Right lung (tissue), 5 donors: ENCODE results near the gene PCDHGC3. TPM values are rescaled to one million over a fixed set of nuclear protein-coding genes. Genes with fewer than 3 reads are reported as not detected.
A peak's percentile ranks its signal among the peaks of the same experiment; 100 is the strongest.

Experiments used
- DNase-seq, 2 donors: peaks; one replicate each; pipeline ENCODE4 v3.0.0-alpha.2; 2013
- polyA plus RNA-seq, 5 donors: library from polyadenylated mRNA; unstranded; fragments of 120-200 nt; gene quantifications; one replicate each; pipeline versions ENCODE4 v1.2.1 to v1.2.3, GENCODE V29; 2013; ENCODE audit warnings: inconsistent platforms in 1 of 5, low replicate concordance in 1 of 5; ENCODE audit not compliant: insufficient read length in 5 of 5, insufficient read depth in 1 of 5

The PCDHGC3 gene
- polyA plus RNA-seq, 5 donors, result 102 to 151 (median 113) TPM

DNA sequence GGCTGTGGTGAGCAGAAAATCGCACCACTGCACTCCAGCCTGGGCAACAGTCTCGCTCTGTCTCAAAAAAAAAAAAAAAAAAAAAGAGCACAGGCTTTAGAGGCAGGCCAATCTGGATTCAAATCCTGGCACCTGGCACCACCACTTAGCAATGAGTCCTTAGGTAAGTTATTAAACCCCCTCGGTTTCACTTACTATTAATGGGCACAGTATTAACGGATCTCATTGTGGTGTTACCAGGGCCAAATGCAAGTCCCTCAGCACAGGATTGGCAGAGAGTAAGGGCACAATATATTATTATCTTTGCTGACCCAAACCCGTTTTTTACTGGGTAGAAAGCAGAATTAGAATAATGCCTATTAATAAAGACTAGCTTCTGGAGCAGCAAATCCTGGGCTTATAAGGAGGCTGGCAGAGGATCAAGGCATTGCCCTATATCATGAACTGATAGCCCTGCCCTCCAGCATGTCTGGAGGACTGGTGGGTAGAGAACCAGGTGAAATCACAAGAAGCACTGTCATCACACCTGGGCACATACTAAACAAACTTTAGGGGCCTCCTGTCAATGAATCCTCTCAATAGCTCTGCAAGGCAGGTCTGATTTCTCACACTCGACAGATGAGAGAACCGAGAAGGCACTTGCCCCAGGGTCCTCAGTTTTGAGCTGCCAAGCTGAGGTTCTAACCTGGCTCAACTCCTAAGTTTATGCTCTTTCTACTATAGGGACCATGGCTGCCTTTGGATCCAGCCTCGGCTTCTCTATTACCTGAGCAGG, 30.8 kb downstream of the PCDHGC3 start:
- DNase-seq, result no peak

DNA sequence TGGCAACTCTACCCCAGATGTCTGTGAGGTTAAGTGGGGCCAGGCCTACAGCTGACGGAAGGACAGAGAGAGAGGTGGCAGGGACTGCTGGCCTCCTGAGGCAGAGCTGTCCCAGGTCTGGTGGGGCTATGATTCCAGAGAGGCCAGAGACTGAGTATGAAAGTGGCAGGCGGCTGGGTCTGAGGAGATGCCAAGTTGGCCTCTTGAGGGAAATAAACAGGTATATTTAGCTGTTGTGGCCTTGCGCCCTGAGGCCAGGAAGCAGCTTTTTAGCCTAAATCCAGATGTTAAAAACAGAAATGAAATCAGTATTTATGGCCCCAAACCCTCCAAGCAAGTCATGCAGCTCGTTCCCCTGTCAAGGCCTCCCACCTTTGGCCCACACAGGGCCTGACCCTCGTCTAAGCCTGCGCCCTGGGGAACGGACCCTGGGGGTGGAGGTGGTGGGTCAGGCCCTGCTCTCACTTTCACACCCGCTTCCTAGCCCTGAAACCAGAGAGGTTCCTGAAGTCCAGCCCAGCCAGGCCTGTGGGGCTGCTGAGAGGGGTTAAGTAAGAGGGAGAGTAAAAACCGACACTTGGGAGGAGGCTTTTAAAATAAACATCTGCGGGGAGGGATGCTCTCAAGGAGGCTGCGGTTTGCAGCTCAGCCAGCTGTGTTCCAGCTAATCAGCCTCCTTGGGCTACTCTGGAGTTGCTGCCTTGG, 31.8 kb downstream of the PCDHGC3 start:
- DNase-seq, result peak in 1 of 2 donors; percentile 42

DNA sequence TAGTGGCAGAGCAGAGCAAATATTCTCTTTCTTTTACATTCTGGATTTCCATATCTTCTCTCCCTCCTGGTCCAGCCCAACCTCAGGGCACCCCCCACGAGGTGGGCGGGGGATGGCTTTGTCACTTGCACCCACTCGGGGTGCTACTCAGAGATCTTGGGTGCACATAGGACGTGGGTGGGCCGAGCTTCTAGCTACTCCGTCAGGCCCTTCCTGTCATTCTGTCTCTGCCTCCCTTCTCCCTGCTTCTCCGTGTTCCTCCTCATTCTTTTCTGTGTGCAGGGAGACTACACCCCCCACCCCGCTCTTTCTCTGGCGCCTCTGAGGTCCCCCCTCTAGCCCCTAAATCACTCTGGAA, 32.7 kb downstream of the PCDHGC3 start:
- DNase-seq, result no peak

DNA sequence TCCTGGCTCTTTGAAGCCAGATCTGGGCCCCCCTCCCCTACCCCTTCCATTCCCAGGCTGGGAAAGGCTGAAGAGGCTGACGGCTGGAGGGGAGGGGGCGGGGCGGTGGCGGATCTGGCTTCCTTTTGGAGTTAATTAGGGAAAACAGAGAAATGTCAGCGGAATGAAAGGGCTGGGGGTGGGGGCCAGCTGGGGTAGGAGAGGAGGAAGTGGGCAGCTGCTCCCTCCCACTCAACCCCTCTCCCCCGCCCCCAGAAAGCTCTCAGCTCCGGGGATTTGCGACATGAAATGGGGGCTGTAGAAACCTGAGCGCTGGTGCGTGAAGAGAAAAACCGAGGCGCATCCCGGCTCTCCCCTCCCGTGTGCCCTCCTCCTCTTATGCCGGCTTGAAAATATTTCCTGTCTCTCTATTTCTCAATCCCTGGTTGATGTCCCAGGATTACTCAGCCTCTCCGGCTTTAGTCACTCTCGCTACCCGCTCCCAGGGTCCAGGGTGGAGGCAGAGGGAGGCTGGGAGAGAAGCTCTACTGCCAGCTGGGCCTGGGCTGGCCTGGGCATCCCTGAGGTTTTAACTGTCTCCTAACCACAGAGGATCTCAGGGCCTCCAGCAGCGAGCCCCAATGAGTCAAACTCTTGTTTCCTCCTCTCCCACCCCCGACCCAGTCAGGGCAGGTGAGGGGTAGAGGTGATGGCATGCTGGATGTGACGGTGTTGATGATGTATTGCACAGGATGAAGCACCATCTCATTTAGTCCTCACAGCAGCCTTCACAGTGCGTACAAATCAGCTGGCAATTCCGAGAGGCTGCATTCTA, 33.2 kb downstream of the PCDHGC3 start:
- peak; percentile 82 to 85 for DNase-seq

DNA sequence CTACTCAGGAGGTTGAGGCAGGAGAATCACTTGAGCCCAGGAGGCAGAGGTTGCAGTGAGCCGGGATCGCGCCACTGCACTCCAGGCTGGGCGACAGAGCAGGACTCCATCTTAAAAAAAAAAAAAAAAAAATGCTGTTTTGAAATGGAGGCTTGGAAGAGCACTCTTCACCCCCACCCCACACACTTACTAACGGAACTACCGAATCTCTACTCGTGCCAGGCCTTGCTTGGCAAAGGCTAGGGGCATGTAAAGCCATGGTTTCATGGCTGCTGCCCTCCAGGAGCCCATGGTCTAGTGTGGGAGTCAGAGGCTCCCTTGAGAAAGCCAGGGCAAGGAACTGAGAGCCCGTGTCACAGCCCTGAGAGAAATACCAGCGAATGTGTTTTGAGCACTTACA, 34.4 kb downstream of the PCDHGC3 start:
- DNase-seq, result no peak

DNA sequence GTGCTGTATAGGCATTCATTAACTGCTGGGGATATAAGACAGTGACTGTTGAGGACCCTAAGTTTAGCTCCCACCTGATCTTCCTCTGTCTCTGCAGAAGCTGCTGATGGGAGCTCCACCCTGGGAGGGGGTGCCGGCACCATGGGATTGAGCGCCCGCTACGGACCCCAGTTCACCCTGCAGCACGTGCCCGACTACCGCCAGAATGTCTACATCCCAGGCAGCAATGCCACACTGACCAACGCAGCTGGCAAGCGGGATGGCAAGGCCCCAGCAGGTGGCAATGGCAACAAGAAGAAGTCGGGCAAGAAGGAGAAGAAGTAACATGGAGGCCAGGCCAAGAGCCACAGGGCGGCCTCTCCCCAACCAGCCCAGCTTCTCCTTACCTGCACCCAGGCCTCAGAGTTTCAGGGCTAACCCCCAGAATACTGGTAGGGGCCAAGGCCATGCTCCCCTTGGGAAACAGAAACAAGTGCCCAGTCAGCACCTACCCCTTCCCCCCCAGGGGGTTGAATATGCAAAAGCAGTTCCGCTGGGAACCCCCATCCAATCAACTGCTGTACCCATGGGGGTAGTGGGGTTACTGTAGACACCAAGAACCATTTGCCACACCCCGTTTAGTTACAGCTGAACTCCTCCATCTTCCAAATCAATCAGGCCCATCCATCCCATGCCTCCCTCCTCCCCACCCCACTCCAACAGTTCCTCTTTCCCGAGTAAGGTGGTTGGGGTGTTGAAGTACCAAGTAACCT, 35.3 kb downstream of the PCDHGC3 start:
- no peak for DNase-seq

DNA sequence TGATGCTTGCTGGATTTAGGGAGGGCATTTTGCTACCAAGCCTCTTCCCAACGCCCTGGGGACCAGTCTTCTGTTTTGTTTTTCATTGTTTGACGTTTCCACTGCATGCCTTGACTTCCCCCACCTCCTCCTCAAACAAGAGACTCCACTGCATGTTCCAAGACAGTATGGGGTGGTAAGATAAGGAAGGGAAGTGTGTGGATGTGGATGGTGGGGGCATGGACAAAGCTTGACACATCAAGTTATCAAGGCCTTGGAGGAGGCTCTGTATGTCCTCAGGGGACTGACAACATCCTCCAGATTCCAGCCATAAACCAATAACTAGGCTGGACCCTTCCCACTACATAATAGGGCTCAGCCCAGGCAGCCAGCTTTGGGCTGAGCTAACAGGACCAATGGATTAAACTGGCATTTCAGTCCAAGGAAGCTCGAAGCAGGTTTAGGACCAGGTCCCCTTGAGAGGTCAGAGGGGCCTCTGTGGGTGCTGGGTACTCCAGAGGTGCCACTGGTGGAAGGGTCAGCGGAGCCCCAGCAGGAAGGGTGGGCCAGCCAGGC, 36.1 kb downstream of the PCDHGC3 start:
- DNase-seq, result no peak

DNA sequence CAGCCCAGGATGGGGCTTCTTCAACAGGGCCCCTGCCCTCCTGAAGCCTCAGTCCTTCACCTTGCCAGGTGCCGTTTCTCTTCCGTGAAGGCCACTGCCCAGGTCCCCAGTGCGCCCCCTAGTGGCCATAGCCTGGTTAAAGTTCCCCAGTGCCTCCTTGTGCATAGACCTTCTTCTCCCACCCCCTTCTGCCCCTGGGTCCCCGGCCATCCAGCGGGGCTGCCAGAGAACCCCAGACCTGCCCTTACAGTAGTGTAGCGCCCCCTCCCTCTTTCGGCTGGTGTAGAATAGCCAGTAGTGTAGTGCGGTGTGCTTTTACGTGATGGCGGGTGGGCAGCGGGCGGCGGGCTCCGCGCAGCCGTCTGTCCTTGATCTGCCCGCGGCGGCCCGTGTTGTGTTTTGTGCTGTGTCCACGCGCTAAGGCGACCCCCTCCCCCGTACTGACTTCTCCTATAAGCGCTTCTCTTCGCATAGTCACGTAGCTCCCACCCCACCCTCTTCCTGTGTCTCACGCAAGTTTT, 36.7 kb downstream of the PCDHGC3 start:
- DNase-seq, result peak in 1 of 2 donors; percentile 62

DNA sequence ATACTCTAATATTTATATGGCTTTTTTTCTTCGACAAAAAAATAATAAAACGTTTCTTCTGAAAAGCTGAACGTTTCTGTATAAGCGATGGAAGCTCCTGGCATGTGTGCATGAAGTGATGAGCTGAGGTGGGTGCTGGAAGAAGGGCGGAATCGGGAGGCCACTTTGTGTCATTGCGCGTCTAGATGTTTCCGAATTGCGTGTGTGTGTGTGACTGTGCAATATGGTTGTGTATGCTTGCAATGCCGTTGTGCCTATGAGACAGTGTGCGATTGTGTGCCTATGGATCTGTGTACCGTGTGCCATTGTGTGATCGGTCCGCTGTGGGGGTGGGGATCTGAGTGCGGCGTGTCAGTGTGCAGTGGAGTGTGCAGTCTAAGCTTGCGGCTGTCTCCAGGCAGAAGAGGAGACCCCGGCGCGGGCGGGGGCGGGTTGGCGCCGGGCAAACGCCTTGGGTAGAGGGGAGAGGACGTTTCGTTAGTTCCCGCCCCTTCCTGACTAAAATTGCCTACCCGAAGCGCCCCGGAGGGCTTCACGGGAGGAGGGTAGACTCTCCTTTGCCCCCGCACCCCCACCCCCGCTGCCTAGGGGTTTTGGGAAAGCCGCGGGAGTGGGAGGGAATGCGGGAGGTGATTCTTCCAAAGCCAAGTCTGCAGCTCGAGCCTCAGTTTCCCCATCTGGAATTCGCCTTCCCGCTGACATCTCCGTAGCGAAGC, 37.3 kb downstream of the PCDHGC3 start:
- DNase-seq, result peak in 1 of 2 donors; percentile 58

DNA sequence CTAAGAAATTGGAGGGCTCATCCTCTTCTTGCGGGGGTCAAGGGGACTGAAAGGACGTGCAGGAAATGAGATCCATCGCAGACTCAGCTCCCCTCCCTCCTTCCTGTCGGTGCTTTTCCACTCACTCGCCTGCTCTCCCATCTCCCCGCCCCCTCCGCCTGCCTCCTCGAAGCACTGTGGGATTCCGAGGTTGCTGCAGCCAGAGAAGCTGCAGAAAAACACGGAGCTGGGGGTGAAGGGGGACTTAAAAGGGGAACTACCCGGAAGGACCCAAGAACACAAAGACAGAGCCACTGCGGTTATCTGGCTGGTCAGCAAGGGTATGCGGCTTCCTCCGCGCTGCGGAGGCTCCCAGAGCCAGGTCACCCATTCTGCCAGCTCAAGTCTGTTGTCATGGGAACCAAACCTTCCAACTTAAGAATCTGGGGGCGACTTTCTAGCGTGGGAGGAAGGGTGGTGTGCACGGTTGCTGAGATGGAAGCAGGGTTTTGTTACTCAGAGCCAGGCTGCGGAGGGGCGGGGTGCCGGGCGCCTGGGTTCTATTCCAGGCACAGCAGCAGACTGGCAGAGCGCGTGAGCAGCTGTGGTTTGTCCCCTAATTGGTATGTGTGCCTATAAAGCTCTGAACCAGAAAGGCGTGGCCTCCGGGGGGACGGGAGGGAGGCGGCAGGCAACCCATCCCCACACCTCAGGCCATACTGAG, 38.0 kb downstream of the PCDHGC3 start:
- DNase-seq, result peak; percentile 81 to 83

DNA sequence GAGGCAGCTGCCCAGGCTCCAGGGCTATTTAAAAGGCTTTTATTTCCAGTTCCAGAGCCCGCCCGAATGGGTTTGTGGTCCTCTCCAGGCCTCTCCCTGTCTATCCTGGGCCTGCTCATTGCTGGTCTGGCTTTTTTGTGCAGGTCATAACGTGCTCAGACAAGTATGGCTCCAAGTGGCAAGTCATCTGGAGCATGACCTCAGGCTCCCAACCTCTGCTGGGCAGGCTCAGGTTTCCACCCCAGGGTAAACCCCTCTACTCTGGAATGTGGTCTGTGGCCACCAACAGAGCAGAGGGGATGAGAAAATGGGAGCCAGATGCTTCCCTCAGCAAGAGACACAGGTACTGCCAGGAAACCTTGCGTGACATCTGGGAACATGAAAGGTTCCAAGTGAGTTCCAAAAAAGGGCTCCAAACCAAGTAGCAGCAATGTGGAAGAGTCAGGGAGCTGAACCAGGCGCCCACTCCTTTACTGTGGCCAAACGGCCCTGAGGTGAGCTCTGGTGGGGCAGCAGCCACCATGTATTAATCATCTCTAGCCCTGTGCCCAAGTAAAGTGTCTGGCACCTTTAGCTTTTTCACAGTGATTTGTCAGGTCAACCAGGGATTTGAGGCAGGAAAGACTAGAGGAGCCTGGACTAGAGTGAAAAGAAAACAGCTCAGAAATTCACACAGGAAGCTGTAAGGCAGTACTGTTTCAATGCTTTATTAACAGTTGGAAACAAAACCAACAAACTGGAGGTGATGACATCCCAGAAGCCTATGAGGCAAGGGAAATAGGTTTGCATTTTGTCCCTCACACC, 38.8 kb downstream of the PCDHGC3 start:
- DNase-seq, result no peak

DNA sequence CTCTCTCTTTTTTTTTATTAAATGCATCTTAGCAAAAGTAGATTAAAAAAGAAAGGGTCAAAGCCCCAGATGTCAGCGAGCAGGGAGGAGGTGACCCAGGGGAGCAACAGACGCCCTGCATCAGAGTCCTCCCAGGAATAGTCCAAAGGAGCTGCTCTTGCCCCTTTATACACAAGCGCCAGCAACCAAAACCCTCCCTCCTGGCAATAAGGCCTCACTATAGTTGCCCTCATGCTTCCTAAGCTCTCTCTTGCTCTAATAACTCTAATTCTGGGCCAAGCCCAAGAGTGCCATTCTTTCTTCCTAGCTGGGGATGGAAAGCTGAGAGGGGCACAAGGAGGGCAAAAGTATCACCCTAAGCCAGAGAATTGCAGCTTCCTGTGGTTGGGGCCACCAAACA, 39.4 kb downstream of the PCDHGC3 start:
- no peak for DNase-seq

DNA sequence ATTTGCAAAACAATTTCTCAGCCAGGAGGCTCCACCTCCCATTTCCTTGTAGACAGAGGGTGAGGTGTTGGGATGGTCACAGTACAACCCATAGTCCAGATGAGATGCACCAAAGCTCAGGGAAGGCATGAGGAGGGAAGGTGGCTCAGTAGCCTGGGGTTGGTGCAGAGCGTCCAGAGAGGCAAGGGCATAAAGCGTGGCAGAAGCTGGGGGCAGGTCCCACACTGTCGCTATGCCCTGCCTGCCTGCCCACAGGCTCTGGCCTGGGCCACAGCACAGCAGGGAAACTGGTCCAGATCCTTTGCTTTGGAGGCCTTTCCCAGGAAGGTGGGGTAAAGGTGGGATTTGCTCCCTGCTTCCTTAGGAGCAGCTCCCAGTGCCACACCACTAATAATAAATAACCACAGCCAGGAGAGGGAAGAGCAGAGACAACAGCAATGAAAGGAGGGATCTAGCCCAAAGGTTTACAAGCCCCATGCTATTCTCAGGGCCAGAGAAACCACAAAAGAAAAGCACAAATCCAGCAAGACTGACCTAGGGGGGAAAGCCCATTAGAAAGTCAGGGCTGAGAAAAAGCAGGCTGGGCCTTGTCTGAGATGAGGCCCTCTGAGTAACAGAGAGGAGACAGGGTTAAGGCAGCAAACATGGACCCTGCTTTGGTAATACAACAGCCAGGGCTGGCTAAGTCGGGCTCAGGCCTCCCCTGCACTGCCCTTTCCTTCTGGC, 40.3 kb downstream of the PCDHGC3 start:
- DNase-seq, result no peak

DNA sequence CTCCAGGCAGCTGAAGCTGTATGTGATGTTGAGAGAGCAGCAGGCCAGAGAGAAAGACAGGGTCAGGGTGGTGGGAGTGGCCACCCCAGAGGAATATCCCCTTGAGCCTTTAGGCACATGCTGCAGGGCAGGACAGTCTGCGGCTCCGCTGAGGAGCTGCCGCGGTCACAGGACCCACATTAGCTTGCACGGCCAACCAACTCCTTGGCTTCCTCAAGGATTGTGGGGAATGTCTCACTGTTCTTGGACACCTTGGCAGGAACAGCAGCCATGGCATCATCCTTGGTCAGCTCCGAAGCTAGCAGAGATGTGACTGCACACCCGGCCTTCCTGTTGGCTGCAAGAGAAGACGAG, 40.9 kb downstream of the PCDHGC3 start:
- DNase-seq, result no peak

DNA sequence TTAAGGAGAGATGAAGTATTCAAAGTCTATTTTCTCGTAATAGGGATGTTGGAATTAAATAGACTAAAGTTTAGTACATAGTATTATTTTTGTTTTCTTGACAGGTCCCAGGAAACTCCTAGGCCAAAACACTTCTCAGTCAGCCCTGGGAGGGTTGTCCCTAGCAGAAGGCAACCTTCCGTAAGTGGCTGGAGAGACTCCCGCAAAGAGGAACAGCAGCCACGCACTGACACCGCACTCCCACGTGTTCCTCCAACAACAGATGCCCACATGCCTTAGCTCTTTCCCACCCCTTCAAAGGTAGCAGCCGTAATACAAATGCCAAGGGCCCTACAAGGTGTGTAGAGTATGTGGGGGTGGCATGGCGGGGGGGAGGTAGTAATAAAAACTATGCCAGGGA, 41.5 kb downstream of the PCDHGC3 start:
- no peak for DNase-seq

DNA sequence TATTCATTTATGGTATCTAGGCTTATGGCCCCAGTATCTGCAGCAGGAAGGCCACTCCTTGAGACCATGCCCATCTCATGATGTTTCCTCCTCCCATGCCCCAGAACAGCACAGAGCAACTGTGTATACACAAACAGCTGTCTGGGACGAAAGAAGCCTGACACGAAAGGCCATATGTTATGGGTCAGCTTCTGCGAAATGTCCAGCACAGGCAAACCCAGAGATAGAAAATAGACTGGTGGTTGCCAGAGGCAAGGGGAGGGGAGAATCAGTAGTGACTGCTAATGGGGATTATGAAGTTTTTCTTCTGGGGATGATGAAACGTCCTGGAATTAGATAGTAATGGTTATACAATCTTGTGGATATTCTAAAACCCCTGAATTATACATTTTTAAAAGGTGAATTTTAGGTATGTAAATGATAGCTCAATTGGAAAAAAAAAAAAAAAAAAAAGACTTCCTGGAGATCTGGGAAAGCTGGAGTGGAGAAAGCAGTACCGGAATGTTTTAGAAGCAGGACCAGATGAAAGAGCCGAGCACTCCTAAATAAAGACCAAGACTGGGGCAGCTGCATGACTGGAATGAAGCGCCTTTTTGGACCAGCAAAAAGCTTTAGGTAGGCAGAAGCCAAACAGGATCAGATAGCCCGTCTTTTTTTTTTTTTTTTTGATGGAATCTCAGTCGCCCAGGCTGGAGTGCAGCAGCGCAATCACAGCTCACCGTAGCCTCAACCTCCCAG, 42.3 kb downstream of the PCDHGC3 start:
- DNase-seq, result peak in 1 of 2 donors; percentile 66

DNA sequence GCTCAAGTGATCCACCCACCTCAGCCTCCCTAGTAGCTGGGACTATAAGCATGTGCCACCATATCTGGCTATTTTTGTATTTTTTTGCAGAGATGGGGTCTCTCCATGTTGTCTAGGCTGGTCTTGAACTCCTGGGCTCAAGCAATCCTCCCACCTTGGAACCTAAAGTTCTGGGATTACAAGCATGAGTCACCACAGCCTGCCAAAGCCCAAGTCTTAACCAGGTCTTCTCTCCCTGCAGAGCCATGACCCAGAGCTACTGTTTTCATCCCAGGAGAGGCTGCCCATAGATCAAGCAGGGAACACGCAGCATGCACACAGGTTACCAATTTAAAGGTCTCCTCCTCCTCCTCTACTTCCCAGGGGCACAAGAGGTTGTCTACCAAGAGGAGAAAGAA, 42.9 kb downstream of the PCDHGC3 start:
- DNase-seq, result no peak
